CD4-positive, alpha-beta T cell (primary cell): ENCODE data around the gene TNNT2. TPM values are rescaled to one million over a fixed set of nuclear protein-coding genes. Genes with fewer than 3 reads are reported as not detected.

Experiments
- ATAC-seq: fragments of 200-7000 bp; cut with Tn5 transposase; one replicate; pipeline ENCODE4 v1.10.0; 2022; ENCODE audit warnings: mild to moderate bottlenecking; ENCODE audit not compliant: poor library complexity
- CTCF ChIA-PET: fragments of 350-600 bp; sonication (Branson Sonifier 250); formaldehyde crosslinking; loops from one replicate; lab custom pipeline; 2021; ENCODE audit warnings: antibody characterized with exemption, inconsistent platforms; lab: Charles Lee
- POLR2A ChIA-PET: fragments of 350-600 bp; sonication (Branson Sonifier 250); formaldehyde crosslinking; loops from one replicate; lab custom pipeline; 2021; ENCODE audit warnings: antibody characterized with exemption, inconsistent platforms; lab: Charles Lee
- DNase-seq, 14 experiments: peaks; one replicate each; pipeline ENCODE4 v3.0.0-alpha.2; 2013 to 2020; ENCODE audit warnings: mixed read lengths in 2 of 14
- H3K27ac ChIP-seq, 2 donors: one replicate each; pipeline versions ENCODE4 v1.5.1 to v1.7.0; 2013; ENCODE audit warnings: low read length in 2 of 2, low read depth in 1 of 2, mild to moderate bottlenecking in 1 of 2
- H3K27me3 ChIP-seq, 2 experiments: 1 replicate in 1 of 2; 2 replicates in 1 of 2; pipeline versions ENCODE4 v1.6.1 to v1.7.0; 2013; ENCODE audit warnings: low read length in 2 of 2, control low read depth in 1 of 2, mild to moderate bottlenecking in 1 of 2, moderate library complexity in 1 of 2; ENCODE audit not compliant: insufficient read depth in 2 of 2, control insufficient read depth in 1 of 2
- H3K36me3 ChIP-seq: one replicate; pipeline ENCODE4 v1.6.1; 2013; ENCODE audit warnings: low read length, control low read depth; ENCODE audit not compliant: insufficient read depth
- H3K4me1 ChIP-seq: one replicate; pipeline ENCODE4 v1.6.1; 2013; ENCODE audit warnings: low read length, control low read depth; ENCODE audit not compliant: insufficient read depth
- H3K4me3 ChIP-seq: one replicate; pipeline ENCODE4 v1.5.1; 2013; ENCODE audit warnings: mild to moderate bottlenecking, low read length, moderate library complexity
- H3K9me3 ChIP-seq, 2 experiments: 1 replicate in 1 of 2; 2 replicates in 1 of 2; pipeline versions ENCODE4 v1.6.1 to v1.7.0; 2013; ENCODE audit warnings: low read length in 2 of 2, mild to moderate bottlenecking in 2 of 2, control low read depth in 1 of 2, moderate library complexity in 1 of 2; ENCODE audit not compliant: control insufficient read depth in 1 of 2, insufficient read depth in 1 of 2
- H3K27ac Mint-ChIP-seq: one replicate; pipeline ENCODE4 v1.8.0; 2020; ENCODE audit warnings: mixed read lengths
- H3K27me3 Mint-ChIP-seq: one replicate; pipeline ENCODE4 v1.8.0; 2021; ENCODE audit warnings: mixed read lengths
- H3K36me3 Mint-ChIP-seq: one replicate; pipeline ENCODE4 v1.8.0; 2021; ENCODE audit warnings: low read depth, mixed read lengths
- H3K4me1 Mint-ChIP-seq: one replicate; pipeline ENCODE4 v1.8.0; 2021; ENCODE audit warnings: low read depth, mixed read lengths
- H3K4me3 Mint-ChIP-seq: one replicate; pipeline ENCODE4 v1.8.0; 2020; ENCODE audit warnings: mild to moderate bottlenecking, mixed read lengths
- H3K9me3 Mint-ChIP-seq: one replicate; pipeline ENCODE4 v1.8.0; 2020; ENCODE audit warnings: mixed read lengths
- CTCF ChIP-seq: fragments of 200-600 bp; IDR thresholded peaks from one replicate; pipeline ENCODE4 v1.8.0; 2022; ENCODE audit warnings: antibody characterized with exemption, mild to moderate bottlenecking
- intact Hi-C, 2 experiments: fragments of 100-400 bp; cut with DNase I in 1 of 2; cut with micrococcal nuclease in 1 of 2; formaldehyde crosslinking; loops; one replicate each; pipeline versions ENCODE4 v1.15.1 to v1.9.0; 2023 to 2025; cut with DNase I, micrococcal nuclease
- total RNA-seq, 174 experiments: library from RNA in 2 of 174; stranded (reverse) in 2 of 174; gene quantifications; one replicate each; pipeline ENCODE4 v1.2.3 and lab custom pipeline; 2021 to 2026

TNNT2 gene
- total RNA-seq, 2 experiments from 2014 or later, result not detected

- Histone ChIP-seq H3K9me3 (peaks cover 0 to 4% of the 10 kb centered on the region in 2 experiments), H3K27ac (no peak overlapping the region), H3K4me1 (no peaks in the 10 kb centered on the region), H3K27me3 (no peaks in the 10 kb centered on the region), H3K4me3 (no peak overlapping the region), H3K36me3 (no peaks in the 10 kb centered on the region)
- H3K36me3 Mint-ChIP-seq, result no peaks in the 10 kb centered on the region
- ChIA-PET CTCF (no interaction called here), POLR2A (no interaction called here)
- DNase-seq, result no peak
- H3K4me1 Mint-ChIP-seq, result no peaks in the 10 kb centered on the region
- no peaks in the 10 kb centered on the region for H3K9me3 Mint-ChIP-seq
- H3K27ac Mint-ChIP-seq, result no peak overlapping the region
- no peak for TF ChIP-seq CTCF
- H3K4me3 Mint-ChIP-seq, result no peak overlapping the region
- ATAC-seq, result no peak
- no peaks in the 10 kb centered on the region for H3K27me3 Mint-ChIP-seq
- intact Hi-C loops, result no loop called here
Measured at GRCh38 chr1:201321826-201322390, 55.6 kb downstream of the TNNT2 start.

- Mint-ChIP-seq H3K36me3 (no peaks in the 10 kb centered on the region), H3K4me3 (no peak overlapping the region), H3K27me3 (no peaks in the 10 kb centered on the region), H3K9me3 (no peaks in the 10 kb centered on the region), H3K27ac (no peak overlapping the region), H3K4me1 (no peaks in the 10 kb centered on the region)
- intact Hi-C loops, result no loop called here
- Histone ChIP-seq H3K4me1 (no peaks in the 10 kb centered on the region), H3K36me3 (no peaks in the 10 kb centered on the region), H3K4me3 (no peak overlapping the region), H3K27ac (no peak overlapping the region), H3K9me3 (peaks cover 0 to 4% of the 10 kb centered on the region in 2 experiments), H3K27me3 (no peaks in the 10 kb centered on the region)
- TF ChIP-seq CTCF, result no peak
- ChIA-PET POLR2A (no interaction called here), CTCF (no interaction called here)
- ATAC-seq (no peak), DNase-seq (no peak)
Measured at GRCh38 chr1:201320168-201320788, 57.2 kb downstream of the TNNT2 start.

GRCh38 chr1:201319631-201320030 is 57.8 kb downstream of the TNNT2 start:
- H3K4me3 Mint-ChIP-seq, result no peak overlapping the region
- H3K9me3 Mint-ChIP-seq, result no peaks in the 10 kb centered on the region
- H3K4me3 ChIP-seq, result no peak overlapping the region
- no peak for ATAC-seq
- no peaks in the 10 kb centered on the region for H3K4me1 ChIP-seq
- no peak for TF ChIP-seq CTCF
- H3K27ac ChIP-seq, result no peak overlapping the region
- H3K27me3 Mint-ChIP-seq, result no peaks in the 10 kb centered on the region
- peaks cover 0 to 4% of the 10 kb centered on the region in 2 experiments for H3K9me3 ChIP-seq
- no peaks in the 10 kb centered on the region for H3K4me1 Mint-ChIP-seq
- ChIA-PET CTCF (no interaction called here), POLR2A (no interaction called here)
- no peak for DNase-seq
- intact Hi-C loops, result no loop called here
- no peaks in the 10 kb centered on the region for H3K36me3 Mint-ChIP-seq
- no peaks in the 10 kb centered on the region for H3K36me3 ChIP-seq
- H3K27ac Mint-ChIP-seq, result no peak overlapping the region
- H3K27me3 ChIP-seq, result no peaks in the 10 kb centered on the region
